ENCODE measurements around the gene BICD1.
"Not testable (repeated sequence)": the region's sequence is repeated elsewhere in the genome, so short reads cannot be mapped to it uniquely, and the experiment has no call there.

BICD1 gene

GRCh38 chr12:32146074-32146873 is 39.6 kb downstream of the BICD1 start:
- no peak for DNase-seq

DNA sequence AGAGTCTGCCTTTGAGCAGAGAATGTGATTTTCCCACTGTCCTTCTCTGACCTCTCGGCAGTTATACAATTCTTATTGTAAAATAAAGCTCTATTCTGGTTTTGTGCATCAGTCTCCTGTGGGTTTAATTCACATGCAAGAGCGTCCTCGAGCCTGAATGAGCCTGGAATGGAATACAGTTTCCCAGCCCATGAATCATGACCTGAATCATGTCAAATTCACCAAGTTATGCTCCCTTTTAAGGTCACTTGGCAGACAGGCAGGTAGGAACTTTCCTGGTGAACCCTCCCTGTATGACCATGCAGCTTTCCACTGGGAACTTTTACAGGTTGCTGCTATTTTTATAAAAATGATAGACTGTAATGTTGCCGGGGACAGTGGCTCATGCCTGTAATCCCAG is 41.7 kb downstream of the BICD1 start:
- no peak for DNase-seq

- DNase-seq = no peak
These were observed 42.8 kb downstream of the BICD1 start for GRCh38 chr12:32149489-32149888.

DNA sequence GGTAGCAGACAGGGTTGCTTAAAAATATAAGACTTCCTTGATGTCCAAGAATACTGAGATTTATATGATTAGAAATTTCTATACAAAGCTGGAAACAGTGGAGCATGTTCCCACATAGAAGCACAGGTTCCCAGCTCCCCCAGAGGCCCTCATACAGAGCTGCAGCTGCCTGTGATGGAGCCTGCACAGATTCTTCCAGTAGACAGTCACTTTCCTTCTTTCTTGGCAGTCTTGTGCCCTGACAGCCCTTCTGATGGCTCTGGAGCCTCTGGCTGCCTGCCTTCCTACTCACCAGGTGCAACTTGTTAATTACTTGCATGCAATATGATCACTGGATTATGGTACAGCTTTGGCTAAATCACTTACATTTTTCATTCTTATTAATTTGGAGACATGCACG is 44.4 kb downstream of the BICD1 start:
- peak; percentile 33 for DNase-seq

DNA sequence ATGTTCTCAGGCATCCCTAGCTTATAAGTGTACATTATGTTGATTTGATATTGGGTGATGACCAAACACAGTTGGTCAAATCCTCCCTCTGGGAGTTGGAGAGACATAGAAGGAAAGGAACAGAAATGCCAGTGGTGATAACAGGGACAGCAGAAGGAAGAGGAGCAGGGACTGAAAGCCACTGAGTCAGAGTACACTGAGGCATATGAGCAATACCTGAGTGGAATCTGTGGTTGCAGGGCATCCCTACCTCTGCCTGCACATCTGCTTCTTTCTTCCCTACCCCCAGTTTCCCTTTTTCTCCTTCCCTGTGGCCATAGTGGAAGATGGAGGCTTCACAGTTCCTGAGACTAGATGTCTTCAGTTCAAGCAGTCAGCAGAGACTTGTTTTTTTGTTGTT is 44.9 kb downstream of the BICD1 start:
- no peak for DNase-seq

- DNase-seq = peak; percentile 96
These were observed 48.4 kb downstream of the BICD1 start for GRCh38 chr12:32155041-32155440.

DNA sequence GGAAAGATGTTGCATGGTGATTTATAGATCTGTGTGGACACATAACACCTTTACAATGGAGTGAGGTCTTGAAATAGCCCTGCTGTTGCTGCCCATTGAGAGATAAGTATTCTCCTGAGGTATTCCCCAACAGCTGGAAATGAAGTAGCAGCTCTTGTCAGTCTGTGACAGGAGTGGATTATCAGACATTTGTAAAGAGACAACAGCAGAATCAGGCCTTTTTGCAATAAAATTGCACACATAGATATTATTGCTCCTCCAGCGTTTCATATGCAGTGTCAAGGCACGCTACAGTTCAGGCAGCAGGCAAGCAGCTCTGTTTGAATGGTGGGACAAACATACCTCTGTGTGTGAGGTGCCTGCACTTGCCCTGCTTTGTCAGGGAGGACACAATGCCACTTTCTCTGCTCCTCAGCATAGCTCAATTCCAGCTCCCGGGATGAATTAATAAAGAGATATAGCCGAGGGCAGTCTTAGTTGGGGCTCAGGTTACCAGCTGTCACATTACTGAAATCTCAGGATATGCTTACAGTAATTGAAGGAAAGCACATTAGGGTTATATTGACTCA is 49.4 kb downstream of the BICD1 start:
- DNase-seq = peak; percentile 90

DNA sequence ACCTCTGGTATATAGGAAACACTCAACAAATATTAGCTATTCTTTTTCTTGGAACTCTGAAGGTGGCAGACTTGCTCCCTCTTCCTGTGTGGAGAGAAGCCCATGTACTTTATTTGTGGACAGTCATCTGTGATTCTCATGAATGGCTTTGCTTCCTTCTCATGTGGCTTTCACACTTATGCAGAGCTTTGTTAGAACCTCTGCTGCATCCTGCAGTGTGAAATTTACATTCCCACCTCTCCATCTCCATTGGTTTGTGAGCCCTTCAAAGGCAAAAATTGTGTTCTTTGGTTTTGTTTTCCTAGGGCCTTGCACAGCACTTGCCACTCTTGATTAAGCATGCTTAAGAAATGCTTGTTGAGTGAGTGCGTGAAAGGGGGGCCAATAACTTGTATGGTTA is 51.9 kb downstream of the BICD1 start:
- DNase-seq = no peak

- DNase-seq = no peak
These were observed 52.7 kb downstream of the BICD1 start for GRCh38 chr12:32159381-32159780.

GRCh38 chr12:32159925-32160324 is 53.3 kb downstream of the BICD1 start:
- peak; percentile 20 for DNase-seq

DNA sequence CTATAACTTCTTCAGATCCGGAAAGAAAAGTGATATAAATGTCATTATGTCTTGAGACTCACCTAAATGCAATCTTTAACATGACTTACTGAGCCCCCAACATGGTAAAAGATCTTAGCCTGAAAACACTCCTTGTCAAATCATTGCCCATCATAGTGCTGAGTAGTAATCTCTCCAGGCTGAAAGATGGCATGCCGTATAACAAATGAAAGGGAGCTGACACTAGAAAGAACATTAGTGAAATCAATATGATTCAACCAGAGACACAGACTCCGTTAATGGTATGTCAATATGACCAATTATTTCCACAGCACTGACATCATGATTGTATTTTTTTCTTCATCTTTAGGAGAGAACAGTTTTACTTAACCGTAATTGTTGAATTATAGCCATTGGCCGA is 54.4 kb downstream of the BICD1 start:
- DNase-seq = no peak

GRCh38 chr12:32163596-32163995 is 56.9 kb downstream of the BICD1 start:
- no peak for DNase-seq

DNA sequence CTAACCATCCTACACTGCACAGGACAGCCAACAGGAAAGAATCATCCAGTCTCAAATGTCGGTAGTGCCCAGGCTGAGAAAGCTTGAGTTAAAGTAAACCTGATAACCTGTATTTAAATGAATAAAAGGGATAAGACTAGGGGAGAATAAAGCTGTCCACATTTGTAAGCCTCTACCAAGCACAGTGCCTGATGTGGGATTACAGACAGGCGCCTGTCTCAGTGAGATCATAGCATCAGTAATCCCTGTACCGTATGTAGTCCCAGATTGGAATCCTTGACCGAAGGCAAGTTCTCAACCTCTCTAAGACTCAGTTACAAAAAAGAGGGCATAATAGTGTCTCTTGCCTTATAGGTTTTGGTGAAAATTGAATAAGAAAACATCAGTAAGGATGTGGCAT is 59.9 kb downstream of the BICD1 start:
- no peak for DNase-seq

- DNase-seq = no peak
These were observed 63.9 kb downstream of the BICD1 start for GRCh38 chr12:32170437-32170998.

DNA sequence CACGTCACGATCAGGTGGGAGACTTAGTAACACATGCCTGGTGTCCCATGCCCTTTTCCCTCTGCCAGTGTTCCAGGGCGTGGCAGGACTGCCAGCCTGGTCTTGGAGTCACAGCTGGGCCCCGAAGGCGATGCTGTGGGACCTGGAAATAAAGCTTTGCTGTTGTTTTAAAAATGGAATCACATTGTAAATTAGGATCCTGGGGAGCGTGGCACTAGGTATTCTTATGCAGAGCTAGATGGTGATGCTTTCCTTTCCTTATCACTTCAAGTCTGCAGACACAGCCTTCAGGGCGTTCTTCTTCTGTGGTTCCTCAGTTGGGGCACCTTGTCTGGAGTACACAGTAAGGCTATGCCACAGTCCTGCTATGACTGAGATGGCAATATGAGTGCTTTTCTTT is 64.6 kb downstream of the BICD1 start:
- DNase-seq = no peak

DNA sequence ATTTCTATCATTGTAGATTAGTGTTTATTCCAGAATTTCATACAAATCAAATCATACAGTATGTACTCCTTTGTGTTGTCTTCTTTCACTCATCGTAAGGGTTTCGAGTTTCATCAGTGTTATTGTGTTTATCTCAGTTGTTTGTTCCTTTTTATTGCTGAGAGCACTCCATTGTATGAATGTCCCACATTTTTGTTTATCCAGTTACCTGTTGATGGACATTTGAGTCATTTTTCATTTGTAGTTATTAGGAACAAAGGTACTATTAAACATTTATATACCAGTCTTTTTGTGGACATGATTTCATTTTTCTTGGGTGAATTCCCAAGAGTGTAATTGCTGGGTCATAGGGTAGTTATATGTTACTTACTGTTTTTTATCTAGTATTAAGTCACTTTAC is 70.0 kb downstream of the BICD1 start:
- no peak for DNase-seq

DNA sequence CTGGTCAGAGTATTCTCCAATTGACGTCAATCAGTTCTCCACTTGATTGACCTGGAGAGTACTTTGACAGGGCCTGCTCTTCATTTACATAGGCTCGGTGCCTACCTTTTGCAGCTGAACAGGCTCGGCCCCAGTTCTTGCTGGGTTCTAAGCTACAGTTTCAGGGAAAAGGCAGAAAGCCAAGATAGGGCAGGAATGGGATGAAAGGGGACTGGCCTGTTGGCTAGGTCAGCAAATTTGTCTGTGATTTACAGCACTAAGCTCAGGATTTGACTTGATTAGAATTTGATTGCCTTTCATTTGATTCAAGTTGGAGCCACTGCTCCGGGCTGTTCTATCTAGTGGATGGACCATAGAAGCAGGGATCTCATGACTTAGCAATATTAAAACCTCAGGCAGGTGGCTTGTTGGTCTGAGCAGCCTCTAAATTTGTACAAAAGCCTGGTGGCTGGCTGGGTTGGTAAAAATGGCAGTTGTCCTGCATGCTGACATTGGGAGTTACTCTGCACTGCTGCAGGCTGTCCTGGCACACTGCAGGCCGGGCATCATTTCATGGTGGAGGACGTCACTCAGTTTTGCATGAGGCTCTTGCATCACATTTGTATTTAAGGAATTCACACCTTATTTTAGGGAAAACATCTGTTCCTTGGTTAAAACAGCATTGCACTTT is 71.8 kb downstream of the BICD1 start:
- DNase-seq = no peak

DNA sequence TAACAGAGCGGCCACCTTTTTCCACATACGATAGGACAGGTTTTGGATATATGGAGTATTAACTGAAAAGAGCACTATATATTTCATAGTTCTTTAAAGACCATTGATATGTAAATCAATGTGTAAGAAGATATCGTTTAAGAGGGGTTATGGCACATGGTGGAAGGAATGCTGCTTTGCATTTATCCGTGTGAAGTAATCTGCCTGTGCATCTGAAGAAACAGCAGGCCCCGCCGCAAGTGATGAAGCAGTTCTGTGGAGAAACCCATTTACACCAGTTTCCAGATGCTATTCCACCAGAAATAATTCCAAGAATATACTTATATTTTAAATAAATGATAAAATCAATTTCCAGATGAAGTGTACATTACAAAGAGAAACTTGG is 72.4 kb downstream of the BICD1 start:
- DNase-seq = no peak

- peak; percentile 95 for DNase-seq
These were observed 75.0 kb downstream of the BICD1 start for GRCh38 chr12:32181498-32182175.

DNA sequence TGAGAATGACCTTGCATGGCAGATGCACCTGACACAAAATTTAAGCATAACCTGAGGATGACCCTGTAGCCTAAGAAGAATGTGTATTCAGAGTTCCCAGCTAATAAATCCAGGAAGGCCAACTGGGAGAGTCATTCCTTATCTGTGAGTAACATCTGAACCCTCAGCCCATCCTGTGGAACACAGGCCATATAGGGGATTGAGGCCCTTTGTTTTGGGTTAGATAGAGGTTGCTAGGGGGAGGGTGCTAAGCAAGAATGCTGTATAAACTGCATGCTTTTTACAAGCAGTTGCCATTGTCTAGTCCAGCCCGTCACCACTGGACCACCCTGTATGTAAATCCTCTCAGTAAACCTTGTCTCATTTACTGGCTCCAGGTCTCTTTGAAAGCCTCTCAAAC is 77.0 kb downstream of the BICD1 start:
- DNase-seq = no peak

DNA sequence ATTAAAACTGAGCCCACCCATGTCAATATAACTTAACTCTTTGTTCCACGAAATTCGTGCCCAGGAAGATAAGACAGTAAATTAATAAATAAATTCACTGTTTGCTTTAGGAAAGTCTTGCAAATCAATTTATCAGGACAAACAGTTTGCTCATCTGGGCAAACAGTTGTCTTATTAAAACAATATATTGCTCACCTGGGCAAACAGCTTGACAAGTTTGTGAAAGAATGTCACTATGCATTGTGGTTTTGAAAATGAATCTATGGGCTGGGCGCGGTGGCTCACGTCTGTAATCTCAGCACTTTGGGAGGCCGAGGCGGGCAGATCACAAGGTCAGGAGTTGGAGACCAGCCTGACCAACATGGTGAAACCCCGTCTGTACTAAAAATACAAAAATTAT is 80.5 kb downstream of the BICD1 start:
- not testable (repeated sequence) for DNase-seq

DNA sequence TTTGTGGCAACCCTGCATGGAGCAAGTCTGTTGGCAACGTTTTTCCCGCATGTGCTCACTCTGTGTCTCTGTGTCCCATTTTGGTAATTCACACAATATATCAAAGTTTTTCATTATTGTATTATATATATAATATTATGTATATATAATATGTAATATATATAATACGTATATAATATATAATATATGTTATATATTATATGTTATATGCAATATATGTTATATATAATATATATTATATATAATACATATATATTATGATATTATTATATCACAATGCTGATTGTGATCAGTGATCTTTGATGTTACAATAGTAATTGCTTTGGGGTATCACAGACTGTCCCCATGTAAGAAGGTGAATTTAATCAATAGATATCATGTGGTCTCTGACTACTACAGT is 84.8 kb downstream of the BICD1 start:
- no peak for DNase-seq
